Loucy (cell line): ENCODE measurements around the gene NLRP3.

Source experiments
- H2AFZ ChIP-seq: fragments of 200-600 bp; sonication (generic); 2 replicates; pipeline ENCODE4 v1.6.0; 2016; ENCODE audit warnings: antibody characterized with exemption, mild to moderate bottlenecking, low read length, moderate library complexity
- H3F3A ChIP-seq: fragments of 200-600 bp; 2 replicates; pipeline ENCODE4 v1.6.0; 2016; ENCODE audit warnings: antibody characterized with exemption, low read depth, mild to moderate bottlenecking
- H3K27me3 ChIP-seq: fragments of 200-600 bp; sonication (generic); 2 replicates; pipeline ENCODE4 v1.6.1; 2014; ENCODE audit warnings: low read length, mild to moderate bottlenecking; ENCODE audit not compliant: insufficient read depth, poor library complexity, severe bottlenecking
- H3K36me3 ChIP-seq: fragments of 200-600 bp; sonication (generic); 2 replicates; pipeline ENCODE4 v1.6.1; 2016; ENCODE audit warnings: low read length; ENCODE audit not compliant: insufficient read depth
- H3K4me1 ChIP-seq: fragments of 200-600 bp; sonication (generic); 2 replicates; pipeline ENCODE4 v1.5.1; 2014; ENCODE audit warnings: low read length, mild to moderate bottlenecking; ENCODE audit not compliant: insufficient read depth, poor library complexity, severe bottlenecking
- H3K4me2 ChIP-seq: fragments of 200-600 bp; sonication (generic); 2 replicates; pipeline ENCODE4 v1.6.0; 2014; ENCODE audit warnings: antibody characterized with exemption, low read length, low read depth, mild to moderate bottlenecking; ENCODE audit not compliant: poor library complexity, severe bottlenecking
- H3K4me3 ChIP-seq: fragments of 200-600 bp; sonication (generic); 2 replicates; pipeline ENCODE4 v1.5.1; 2014; ENCODE audit warnings: low read length, mild to moderate bottlenecking, mixed read lengths; ENCODE audit not compliant: poor library complexity, severe bottlenecking
- H3K79me2 ChIP-seq: fragments of 200-600 bp; sonication (generic); 2 replicates; pipeline ENCODE4 v1.6.1; 2014; ENCODE audit warnings: low read length; ENCODE audit not compliant: insufficient read depth
- H3K9ac ChIP-seq: fragments of 200-600 bp; sonication (generic); 2 replicates; pipeline ENCODE4 v1.6.0; 2014; ENCODE audit warnings: mild to moderate bottlenecking, low read depth, low read length, moderate library complexity; ENCODE audit not compliant: poor library complexity, severe bottlenecking
- H3K9me2 ChIP-seq: fragments of 200-600 bp; sonication (generic); replicated peaks from 2 replicates; pipeline ENCODE4 v1.6.1; 2016; ENCODE audit warnings: low read depth, low read length, mixed read lengths
- H3K9me3 ChIP-seq: fragments of 200-600 bp; sonication (generic); 2 replicates; pipeline ENCODE4 v1.6.1; 2014; ENCODE audit warnings: mild to moderate bottlenecking, antibody characterized with exemption, low read length, low read depth; ENCODE audit not compliant: insufficient read depth
- H4K20me1 ChIP-seq: fragments of 200-600 bp; sonication (generic); 2 replicates; pipeline ENCODE4 v1.6.0; 2014; ENCODE audit warnings: antibody characterized with exemption, low read length, mild to moderate bottlenecking; ENCODE audit not compliant: insufficient read depth, poor library complexity, severe bottlenecking
- CTCF ChIP-seq: fragments of 200-600 bp; sonication (generic); conservative IDR thresholded peaks from 2 replicates; pipeline ENCODE4 v1.5.1; 2014; ENCODE audit warnings: mild to moderate bottlenecking, antibody characterized with exemption, low read length
- EZH2phosphoT487 ChIP-seq: fragments of 200-600 bp; IDR thresholded peaks from 2 replicates; pipeline ENCODE4 v1.6.1; 2018; ENCODE audit warnings: antibody characterized with exemption, mild to moderate bottlenecking, moderate library complexity, borderline replicate concordance

The NLRP3 gene

DNA sequence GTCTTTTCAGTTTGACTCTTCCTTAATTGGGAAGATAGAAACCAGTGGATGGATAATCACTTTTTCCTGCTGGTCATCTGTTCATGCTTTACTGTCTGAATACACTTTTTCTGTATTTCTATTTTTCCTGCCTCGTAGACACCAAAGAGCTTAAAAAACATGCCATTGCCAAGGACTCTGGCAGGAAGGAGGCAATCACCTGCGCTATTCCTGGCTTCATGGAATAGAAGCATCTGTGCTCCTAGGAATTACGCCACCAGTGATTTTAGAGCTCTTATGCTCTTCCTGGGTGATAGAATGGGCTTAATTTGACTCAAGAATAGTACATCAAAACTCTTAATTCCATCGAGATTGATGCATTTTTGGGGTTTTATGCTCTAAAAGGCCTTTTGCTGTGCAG, 26.2 kb downstream of the NLRP3 start:
- no peaks in the 10 kb centered on the region for H3K27me3 ChIP-seq
- H2AFZ ChIP-seq: no peak overlapping the region
- no peaks in the 10 kb centered on the region for H3K79me2 ChIP-seq
- no peaks in the 10 kb centered on the region for H3F3A ChIP-seq
- TF ChIP-seq EZH2phosphoT487 (no peak), CTCF (no peak)
- no peaks in the 10 kb centered on the region for H4K20me1 ChIP-seq
- H3K4me3 ChIP-seq: no peak overlapping the region
- peaks cover 46% of the 10 kb centered on the region for H3K36me3 ChIP-seq
- no peaks in the 10 kb centered on the region for H3K9me3 ChIP-seq
- H3K9ac ChIP-seq: no peak overlapping the region
- no peaks in the 10 kb centered on the region for H3K9me2 ChIP-seq
- H3K4me2 ChIP-seq: no peak overlapping the region
- H3K4me1 ChIP-seq: no peaks in the 10 kb centered on the region

GRCh38 chr1:247443641-247444040, 27.7 kb downstream of the NLRP3 start:
- Histone ChIP-seq H2AFZ (no peak overlapping the region), H3F3A (no peaks in the 10 kb centered on the region), H3K79me2 (no peaks in the 10 kb centered on the region), H3K9me3 (no peaks in the 10 kb centered on the region), H3K9me2 (no peaks in the 10 kb centered on the region), H3K4me3 (no peak overlapping the region), H3K36me3 (peaks cover 54% of the 10 kb centered on the region), H3K4me1 (no peaks in the 10 kb centered on the region), H3K4me2 (no peak overlapping the region), H4K20me1 (no peaks in the 10 kb centered on the region), H3K9ac (no peak overlapping the region), H3K27me3 (no peaks in the 10 kb centered on the region)
- TF ChIP-seq EZH2phosphoT487 (no peak), CTCF (no peak)

- no peak overlapping the region for H3K9ac ChIP-seq
- no peaks in the 10 kb centered on the region for H3K9me2 ChIP-seq
- H3K36me3 ChIP-seq: peaks cover 54% of the 10 kb centered on the region
- no peak overlapping the region for H3K4me2 ChIP-seq
- no peak for TF ChIP-seq CTCF
- no peak for TF ChIP-seq EZH2phosphoT487
- H3K4me3 ChIP-seq: no peak overlapping the region
- H4K20me1 ChIP-seq: no peaks in the 10 kb centered on the region
- no peaks in the 10 kb centered on the region for H3K27me3 ChIP-seq
- no peak overlapping the region for H2AFZ ChIP-seq
- no peaks in the 10 kb centered on the region for H3K4me1 ChIP-seq
- H3F3A ChIP-seq: no peaks in the 10 kb centered on the region
- no peaks in the 10 kb centered on the region for H3K79me2 ChIP-seq
- no peaks in the 10 kb centered on the region for H3K9me3 ChIP-seq
These were observed 28.6 kb downstream of the NLRP3 start for GRCh38 chr1:247444571-247444970.
